ENCODE data around the gene RCC1. TPM values are rescaled to one million over a fixed set of nuclear protein-coding genes. Genes with fewer than 3 reads are reported as not detected.
"Not testable (repeated sequence)": the region's sequence is repeated elsewhere in the genome, so short reads cannot be mapped to it uniquely, and the experiment has no call there.

RCC1 gene
- total RNA-seq, 1 experiment from 2014 or later = 20.1 TPM

- no peak for DNase-seq (ENCODE audit: low spot score)
These were observed 42.5 kb downstream of the RCC1 start for GRCh38 chr1:28548318-28548717.

GRCh38 chr1:28551381-28551780, 45.5 kb downstream of the RCC1 start:
- no peak for DNase-seq (ENCODE audit: low spot score)

GRCh38 chr1:28552758-28553663, 47.2 kb downstream of the RCC1 start, which contains the start of gene TRNAU1AP:
Gene TRNAU1AP, plus strand, starts transcription at chr1:28553085. Its CDS starts 26 bp downstream, at chr1:28553111.
- peak; percentile 83 for DNase-seq (ENCODE audit: low spot score)

- no peak for DNase-seq (ENCODE audit: low spot score)
These were observed 55.0 kb downstream of the RCC1 start for GRCh38 chr1:28560886-28561285.

DNA sequence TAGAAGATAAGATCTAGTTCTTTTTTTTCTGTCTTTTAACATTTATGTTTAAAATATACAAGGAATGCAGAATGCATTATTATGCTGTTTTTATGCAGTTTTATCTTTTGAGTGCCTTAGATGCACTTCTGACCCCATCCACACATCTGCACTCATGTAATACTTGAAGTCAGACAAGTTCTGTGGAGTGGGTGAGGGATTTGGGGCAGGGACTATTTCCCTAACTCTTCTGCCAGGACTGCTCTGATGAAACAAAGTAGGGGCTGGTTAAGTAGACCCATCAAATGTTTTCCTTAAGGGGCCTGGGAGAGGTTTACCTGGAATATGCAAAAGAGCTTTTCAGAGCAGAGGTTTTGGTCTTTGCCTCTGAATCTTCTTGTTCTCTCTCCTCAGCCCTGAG, 58.5 kb downstream of the RCC1 start:
- no peak for DNase-seq (ENCODE audit: low spot score)

- DNase-seq (ENCODE audit: low spot score) = no peak
These were observed 59.2 kb downstream of the RCC1 start for GRCh38 chr1:28565040-28565439.

GRCh38 chr1:28565726-28566125, 59.9 kb downstream of the RCC1 start:
- DNase-seq (ENCODE audit: low spot score) = no peak

DNA sequence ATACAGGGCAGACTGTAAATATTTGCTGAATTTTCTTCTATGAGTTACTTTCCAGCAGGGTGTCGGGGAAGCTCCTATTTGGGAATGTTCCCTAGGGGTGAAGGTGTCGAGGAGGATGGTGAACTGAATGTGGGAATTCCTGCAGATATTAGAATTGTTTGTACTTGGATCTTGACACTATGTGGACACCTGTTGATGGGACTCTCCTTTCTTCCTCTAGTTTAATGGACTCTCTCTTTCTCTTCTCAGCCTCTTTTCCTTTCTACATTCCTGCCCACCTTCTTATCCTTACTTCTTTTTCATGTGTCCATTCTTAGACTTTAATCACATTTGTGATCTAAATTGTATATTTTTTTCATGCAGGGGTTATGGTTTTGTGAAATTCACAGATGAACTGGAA, 61.1 kb downstream of the RCC1 start:
- DNase-seq (ENCODE audit: low spot score) = no peak

GRCh38 chr1:28571911-28572310, 66.1 kb downstream of the RCC1 start:
- no peak for DNase-seq (ENCODE audit: low spot score)

DNA sequence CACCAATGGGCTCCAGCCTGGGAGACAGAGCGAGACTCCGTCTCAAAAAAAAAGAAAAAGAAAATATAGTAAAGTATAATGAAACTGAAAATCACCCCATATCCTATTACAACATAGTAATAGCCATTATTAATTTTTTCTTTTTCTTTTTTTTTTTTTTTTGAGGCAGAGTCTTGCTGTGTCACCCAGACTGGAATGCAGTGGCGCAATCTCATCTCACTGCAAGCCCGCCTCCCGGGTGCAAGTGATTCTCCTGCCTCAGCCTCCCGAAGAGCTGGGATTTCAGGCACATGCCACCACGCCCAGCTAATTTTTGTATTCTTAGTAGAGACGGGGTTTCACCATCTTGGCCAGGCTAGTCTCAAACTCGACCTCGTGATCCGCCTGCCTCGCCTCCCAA, 67.0 kb downstream of the RCC1 start:
- DNase-seq (ENCODE audit: low spot score) = not testable (repeated sequence)

GRCh38 chr1:28573564-28573963, 67.7 kb downstream of the RCC1 start:
- DNase-seq (ENCODE audit: low spot score) = no peak

- DNase-seq (ENCODE audit: low spot score) = no peak
These were observed 71.3 kb downstream of the RCC1 start for GRCh38 chr1:28577052-28577678.

GRCh38 chr1:28577738-28578536, 72.1 kb downstream of the RCC1 start:
- DNase-seq (ENCODE audit: low spot score) = no peak

GRCh38 chr1:28578696-28579218, 72.9 kb downstream of the RCC1 start:
- DNase-seq (ENCODE audit: low spot score) = no peak

GRCh38 chr1:28579401-28579800, 73.6 kb downstream of the RCC1 start:
- DNase-seq (ENCODE audit: low spot score) = no peak

GRCh38 chr1:28580722-28581530, 75.1 kb downstream of the RCC1 start:
- no peak for DNase-seq (ENCODE audit: low spot score)

- DNase-seq (ENCODE audit: low spot score) = peak; percentile 81
These were observed 75.8 kb downstream of the RCC1 start for GRCh38 chr1:28581531-28582247.

GRCh38 chr1:28582248-28582615, 76.4 kb downstream of the RCC1 start:
- no peak for DNase-seq (ENCODE audit: low spot score)

- not testable (repeated sequence) for DNase-seq (ENCODE audit: low spot score)
These were observed 80.9 kb downstream of the RCC1 start for GRCh38 chr1:28586585-28587391.

Measured in A172 (cell line).